Spinal cord (tissue), 10 donors: ENCODE measurements around the gene CTIF. TPM values are rescaled to one million over a fixed set of nuclear protein-coding genes. Genes with fewer than 3 reads are reported as not detected.

ENCODE experiments used
- DNase-seq, 6 donors: peaks; one replicate each; pipeline versions ENCODE4 v3.0.0 to v3.0.0-alpha.2; 2013 to 2015; ENCODE audit warnings: low spot score in 6 of 6, low read depth in 4 of 6
- H3K27ac ChIP-seq: one replicate; pipeline ENCODE4 v1.5.1; 2013; ENCODE audit warnings: low read depth, low read length, control low read depth
- H3K27me3 ChIP-seq: one replicate; pipeline ENCODE4 v1.6.1; 2013; ENCODE audit warnings: low read length; ENCODE audit not compliant: control insufficient read depth, insufficient read depth
- H3K36me3 ChIP-seq: one replicate; pipeline ENCODE4 v1.6.1; 2013; ENCODE audit warnings: low read length; ENCODE audit not compliant: control insufficient read depth, insufficient read depth
- H3K4me1 ChIP-seq: one replicate; pipeline ENCODE4 v1.6.1; 2013; ENCODE audit warnings: low read length; ENCODE audit not compliant: control insufficient read depth, insufficient read depth
- H3K4me3 ChIP-seq: one replicate; pipeline ENCODE4 v1.5.1; 2013; ENCODE audit warnings: low read depth, low read length, control low read depth
- H3K9me3 ChIP-seq: one replicate; pipeline ENCODE4 v1.6.1; 2013; ENCODE audit warnings: low read length; ENCODE audit not compliant: control insufficient read depth, insufficient read depth
- WGBS: methylation state at CpG from one replicate; pipeline ENCODE4 v1.1.5; 2013; ENCODE audit warnings: missing lambda C conversion rate; ENCODE audit not compliant: insufficient coverage; 5-methylcytosine and 5-hydroxymethylcytosine counted together
- polyA plus RNA-seq, 2 donors: library from polyadenylated mRNA; unstranded; fragments of 120-200 nt; gene quantifications; one replicate each; pipeline ENCODE4 v1.2.1, GENCODE V29; 2013; ENCODE audit not compliant: insufficient read length in 2 of 2
- total RNA-seq, 2 donors: library from RNA; depleted of rRNA in 1 of 2; stranded (reverse); fragments of 120-200 nt in 1 of 2; fragments of >200 nt in 1 of 2; gene quantifications; one replicate each; pipeline versions ENCODE4 v1.2.3 to v1.2.4, GENCODE V29; 2013 to 2014
- donor health status: healthy.

Gene CTIF
- total and polyA plus RNA-seq, 4 donors: 32.5 to 106 (median 72.6) TPM

DNA sequence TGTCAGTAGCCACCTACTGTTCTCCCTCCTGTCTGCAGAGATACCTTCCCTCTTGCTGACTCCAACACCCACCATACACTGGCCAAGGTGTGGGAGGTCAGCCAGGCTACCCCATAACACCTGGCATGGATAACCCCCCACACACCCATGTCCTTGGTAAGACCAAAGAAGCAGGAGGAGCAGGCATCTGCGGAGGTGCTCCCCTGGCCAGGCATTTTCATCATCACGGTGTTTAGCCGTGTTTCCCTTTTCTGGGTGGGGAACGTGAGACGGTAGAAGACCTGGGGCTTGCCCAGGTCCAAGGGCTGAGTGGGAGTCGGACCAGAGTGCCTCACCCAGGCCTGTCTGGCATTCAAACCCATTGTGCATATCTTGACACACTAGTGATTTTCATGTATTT, 261.6 kb downstream of the CTIF start:
- H3K27ac ChIP-seq: no peak overlapping the region
- H3K9me3 ChIP-seq: no peaks in the 10 kb centered on the region
- WGBS: 92% methylated on average over 5 of the region's 6 CpGs
- no peak for DNase-seq
- no peak overlapping the region for H3K4me3 ChIP-seq
- no peaks in the 10 kb centered on the region for H3K27me3 ChIP-seq
- H3K36me3 ChIP-seq: peaks cover 50% of the 10 kb centered on the region
- peaks cover 19% of the 10 kb centered on the region for H3K4me1 ChIP-seq

DNA sequence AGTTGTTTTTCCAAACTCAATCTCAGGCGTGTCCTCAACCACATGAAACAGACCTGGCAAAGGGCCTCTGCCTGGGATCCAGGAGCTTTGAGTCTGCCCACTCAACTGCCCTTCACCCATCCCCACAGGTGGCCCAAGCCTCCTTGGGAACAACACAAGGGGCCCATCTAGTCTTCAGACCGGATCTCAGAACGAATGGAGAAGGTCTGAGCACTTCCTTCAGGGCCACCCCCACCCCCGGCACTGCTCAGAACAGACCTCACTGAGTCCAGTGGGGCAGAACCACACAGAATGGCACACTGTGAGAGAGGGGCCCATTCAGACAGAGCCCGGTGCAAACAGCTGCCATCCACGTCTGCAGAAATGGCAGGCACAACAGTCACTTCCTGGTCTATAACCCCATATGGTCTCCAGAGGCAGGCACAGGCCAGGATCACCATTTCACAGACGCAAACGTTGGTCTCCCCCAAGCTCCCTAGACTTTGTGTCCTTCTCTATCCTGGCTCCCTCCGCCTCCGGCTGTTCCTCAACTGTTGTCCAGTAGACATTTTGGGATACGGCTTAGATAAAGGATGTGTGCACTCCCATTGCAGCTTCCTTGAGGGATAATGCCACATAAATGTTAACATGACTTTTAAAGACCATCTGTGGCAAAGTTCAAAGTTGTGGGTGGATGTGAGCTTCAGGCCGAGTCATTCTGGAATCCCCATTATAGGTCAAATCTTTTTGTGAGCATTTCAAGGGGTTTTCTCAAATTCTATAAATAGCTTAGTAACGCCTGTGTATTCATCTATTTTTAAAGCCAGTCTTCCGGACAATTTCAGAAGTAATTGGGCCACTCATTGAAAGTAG, 262.3 kb downstream of the CTIF start:
- H3K27ac ChIP-seq: no peak overlapping the region
- no peak for DNase-seq
- H3K4me1 ChIP-seq: peaks cover 23% of the 10 kb centered on the region
- H3K27me3 ChIP-seq: no peaks in the 10 kb centered on the region
- H3K9me3 ChIP-seq: no peaks in the 10 kb centered on the region
- no peak overlapping the region for H3K4me3 ChIP-seq
- peaks cover 52% of the 10 kb centered on the region for H3K36me3 ChIP-seq
- WGBS: 92% methylated on average over 10 of the region's 14 CpGs

DNA sequence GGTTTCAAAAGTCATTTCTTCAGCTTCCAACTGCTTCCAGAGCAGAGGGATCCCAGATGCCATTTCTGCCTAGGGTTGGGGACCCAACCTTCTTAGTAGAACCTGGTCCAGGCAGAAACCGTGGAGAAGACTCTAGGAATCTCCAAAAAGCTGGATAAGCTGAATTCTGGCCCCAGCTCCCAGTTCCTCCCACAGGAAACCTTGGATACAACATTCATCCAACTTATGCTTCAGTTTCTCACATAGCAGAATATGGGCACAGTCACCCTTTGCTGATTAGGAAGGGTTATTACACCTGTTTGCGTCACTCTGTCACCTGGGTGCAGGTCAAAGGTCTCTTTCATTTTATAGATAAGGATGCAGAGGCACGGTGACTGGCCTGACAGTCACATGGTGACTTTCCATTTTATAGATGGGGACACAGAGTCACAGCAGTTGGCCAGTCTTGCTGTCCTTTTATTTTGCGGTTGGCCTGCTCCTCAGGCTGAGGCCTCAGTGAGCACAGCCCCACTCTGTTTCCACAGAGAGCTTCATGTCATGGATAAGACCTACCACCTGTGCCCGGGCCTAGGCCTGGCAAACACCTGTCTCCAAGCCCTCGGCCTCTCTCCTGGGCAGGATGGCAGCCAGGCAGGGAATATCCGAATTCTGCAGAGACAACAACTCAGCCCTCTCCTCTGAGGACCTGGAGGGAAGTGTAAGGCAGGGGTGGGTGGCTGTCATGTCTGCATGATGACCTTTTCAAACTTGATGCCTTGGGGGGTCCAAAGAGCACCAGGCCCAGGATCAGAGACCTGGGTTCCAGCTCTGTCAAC, 263.1 kb downstream of the CTIF start:
- Histone ChIP-seq H3K4me1 (peaks cover 31% of the 10 kb centered on the region), H3K9me3 (no peaks in the 10 kb centered on the region), H3K4me3 (no peak overlapping the region), H3K36me3 (peaks cover 49% of the 10 kb centered on the region), H3K27ac (peak overlapping the region; percentile 44), H3K27me3 (no peaks in the 10 kb centered on the region)
- no peak for DNase-seq
- 96% methylated on average over 4 of the region's 7 CpGs for WGBS

DNA sequence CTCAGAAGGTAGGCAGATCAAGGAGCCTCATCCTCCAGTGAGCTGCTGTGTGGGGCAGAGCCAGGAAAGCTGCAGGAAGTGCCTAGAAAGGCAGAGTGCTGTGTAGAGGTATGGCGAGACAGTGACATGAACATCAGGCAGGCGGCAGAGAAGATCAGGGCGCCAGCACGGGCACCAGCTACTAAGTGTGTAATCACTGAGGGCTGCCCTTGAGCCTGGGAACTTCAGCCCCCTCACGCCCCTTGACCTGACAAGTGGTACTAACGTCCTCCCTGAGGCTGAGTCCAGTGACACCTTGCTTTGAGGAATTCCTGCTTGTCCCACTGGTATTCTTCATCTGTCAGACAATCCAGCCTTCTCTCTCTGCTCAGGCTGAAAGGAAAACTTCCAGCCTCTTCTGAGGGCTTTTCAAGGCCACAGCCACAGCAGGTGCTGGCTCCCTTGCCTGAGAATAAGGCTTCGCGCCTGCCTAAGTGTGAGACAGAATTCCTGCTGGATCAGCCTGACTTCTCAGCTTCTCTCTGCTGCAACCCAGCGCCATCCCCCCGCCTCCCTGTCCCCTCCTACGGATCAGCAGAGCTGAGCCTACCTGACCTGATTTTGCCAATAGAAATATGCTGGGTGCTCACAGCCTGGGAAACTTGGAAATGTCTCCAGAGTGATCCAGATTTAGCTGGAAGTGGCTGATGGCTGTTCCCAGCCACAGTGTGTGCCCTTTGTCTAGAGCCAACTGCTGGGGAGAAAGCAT, 263.9 kb downstream of the CTIF start:
- DNase-seq: peak in 2 of 6 donors; percentile 28 to 83
- Histone ChIP-seq H3K36me3 (peaks cover 48% of the 10 kb centered on the region), H3K27ac (peak overlapping the region; percentile 44), H3K9me3 (no peaks in the 10 kb centered on the region), H3K27me3 (no peaks in the 10 kb centered on the region), H3K4me1 (peaks cover 33% of the 10 kb centered on the region), H3K4me3 (no peak overlapping the region)
- WGBS: 58% methylated on average over 11 of the region's 11 CpGs

DNA sequence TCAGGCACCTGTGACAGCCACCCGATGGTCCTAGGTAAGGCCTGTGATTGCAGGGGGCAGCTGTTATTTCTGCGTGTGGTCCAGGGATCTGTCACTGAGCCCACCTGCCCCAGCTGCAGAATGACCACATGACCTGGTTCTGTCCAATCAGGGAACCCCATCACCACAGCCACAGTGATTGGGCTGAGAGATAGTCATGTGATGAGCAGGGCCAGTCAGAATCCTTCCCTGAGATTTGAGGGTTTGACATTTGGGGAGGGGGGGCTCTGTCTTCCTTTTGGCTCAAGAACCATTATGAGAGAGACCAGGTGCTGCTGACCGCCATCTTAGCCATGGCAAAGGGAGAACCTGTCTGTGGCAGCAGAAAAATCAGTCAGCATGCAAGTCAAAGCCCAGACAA, 264.7 kb downstream of the CTIF start:
- H3K4me1 ChIP-seq: peaks cover 30% of the 10 kb centered on the region
- no peaks in the 10 kb centered on the region for H3K27me3 ChIP-seq
- 94% methylated on average over 3 of the region's 3 CpGs for WGBS
- no peak for DNase-seq
- peaks cover 42% of the 10 kb centered on the region for H3K36me3 ChIP-seq
- H3K4me3 ChIP-seq: no peak overlapping the region
- no peaks in the 10 kb centered on the region for H3K9me3 ChIP-seq
- H3K27ac ChIP-seq: no peak overlapping the region

DNA sequence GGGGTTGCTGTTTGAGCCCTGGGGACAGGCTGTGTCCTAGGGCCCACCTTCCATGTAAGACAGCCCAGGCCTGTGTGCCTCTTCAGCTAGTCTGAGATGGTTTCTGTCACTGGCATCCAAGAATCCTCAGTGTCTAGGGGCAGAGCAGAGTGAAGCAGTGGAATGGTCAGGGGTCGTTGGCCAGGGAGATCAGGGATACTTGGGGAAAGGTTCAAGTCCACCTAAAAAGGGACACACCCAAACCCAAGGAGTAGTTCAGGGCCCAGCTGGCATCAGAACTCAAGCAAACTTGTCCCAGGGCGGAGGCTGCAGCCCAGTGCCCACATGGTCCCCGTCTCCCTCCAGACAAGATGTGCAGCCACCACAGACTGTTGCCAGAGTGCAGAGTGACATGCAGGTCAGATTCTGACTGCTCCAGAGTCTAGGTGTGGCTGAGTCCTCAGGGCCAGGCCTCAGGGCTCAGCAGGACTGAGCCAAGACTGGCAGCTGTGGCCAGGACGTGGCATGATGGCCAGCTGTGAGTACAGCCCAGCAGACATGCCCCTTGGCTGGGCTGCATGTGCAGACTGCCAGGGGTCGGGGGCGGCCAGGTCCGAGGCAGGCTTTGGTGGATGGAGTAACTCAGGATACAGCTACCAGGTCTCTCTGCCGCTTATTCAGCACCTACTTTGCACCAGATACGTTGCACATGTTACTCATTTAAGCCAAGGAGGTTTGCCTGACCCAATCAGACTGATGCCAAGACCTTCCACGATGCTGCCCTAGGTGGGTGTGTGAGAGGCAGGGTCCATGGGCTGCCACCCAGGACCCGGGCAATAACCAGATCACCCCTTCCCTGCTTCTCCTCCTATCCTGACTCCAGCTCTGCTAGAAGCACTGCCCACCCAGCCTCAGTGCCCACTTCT, 265.4 kb downstream of the CTIF start:
- Histone ChIP-seq H3K27ac (no peak overlapping the region), H3K27me3 (no peaks in the 10 kb centered on the region), H3K4me3 (no peak overlapping the region), H3K4me1 (peaks cover 30% of the 10 kb centered on the region), H3K36me3 (peaks cover 39% of the 10 kb centered on the region), H3K9me3 (no peaks in the 10 kb centered on the region)
- DNase-seq: no peak
- WGBS: 95% methylated on average over 11 of the region's 11 CpGs

DNA sequence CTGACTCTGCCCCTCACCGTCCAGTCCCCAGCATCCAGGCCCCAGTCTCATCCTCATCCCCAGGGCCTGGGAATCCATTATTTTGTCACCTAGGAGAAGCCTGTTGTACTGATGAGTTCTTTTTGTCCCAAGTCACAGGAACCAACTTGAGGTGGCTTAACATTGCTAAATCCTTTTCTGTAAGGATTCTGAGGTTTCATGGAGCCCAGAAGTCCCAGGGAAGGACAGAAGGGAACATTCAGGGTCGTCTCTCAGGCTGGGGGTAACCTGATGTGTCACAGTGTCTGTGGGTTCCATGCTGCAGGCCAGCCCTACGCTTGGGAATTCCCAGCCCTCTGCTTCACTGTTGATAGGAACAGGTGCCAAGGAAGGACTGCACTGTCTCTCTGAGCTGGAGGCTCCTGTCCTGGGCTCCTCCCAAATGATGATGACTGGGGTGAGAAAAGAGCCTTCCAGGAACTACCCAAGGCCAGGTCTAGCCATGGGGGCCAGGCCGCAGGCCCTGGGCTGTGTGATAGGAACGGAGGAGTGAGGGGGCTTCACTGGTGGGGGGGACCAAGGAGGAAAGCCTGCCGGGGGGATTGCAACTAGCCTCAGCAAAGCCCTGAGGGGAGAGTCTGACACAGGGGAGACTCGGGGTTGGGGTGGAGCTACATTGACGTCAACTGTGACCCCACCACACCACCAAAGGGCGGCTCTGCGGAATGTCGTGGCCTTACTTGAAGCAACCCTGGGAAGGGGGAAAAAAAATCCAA, 266.2 kb downstream of the CTIF start:
- Histone ChIP-seq H3K36me3 (peaks cover 36% of the 10 kb centered on the region), H3K27ac (no peak overlapping the region), H3K9me3 (no peaks in the 10 kb centered on the region), H3K4me3 (no peak overlapping the region), H3K4me1 (peaks cover 30% of the 10 kb centered on the region), H3K27me3 (no peaks in the 10 kb centered on the region)
- 94% methylated on average over 4 of the region's 11 CpGs for WGBS
- no peak for DNase-seq

DNA sequence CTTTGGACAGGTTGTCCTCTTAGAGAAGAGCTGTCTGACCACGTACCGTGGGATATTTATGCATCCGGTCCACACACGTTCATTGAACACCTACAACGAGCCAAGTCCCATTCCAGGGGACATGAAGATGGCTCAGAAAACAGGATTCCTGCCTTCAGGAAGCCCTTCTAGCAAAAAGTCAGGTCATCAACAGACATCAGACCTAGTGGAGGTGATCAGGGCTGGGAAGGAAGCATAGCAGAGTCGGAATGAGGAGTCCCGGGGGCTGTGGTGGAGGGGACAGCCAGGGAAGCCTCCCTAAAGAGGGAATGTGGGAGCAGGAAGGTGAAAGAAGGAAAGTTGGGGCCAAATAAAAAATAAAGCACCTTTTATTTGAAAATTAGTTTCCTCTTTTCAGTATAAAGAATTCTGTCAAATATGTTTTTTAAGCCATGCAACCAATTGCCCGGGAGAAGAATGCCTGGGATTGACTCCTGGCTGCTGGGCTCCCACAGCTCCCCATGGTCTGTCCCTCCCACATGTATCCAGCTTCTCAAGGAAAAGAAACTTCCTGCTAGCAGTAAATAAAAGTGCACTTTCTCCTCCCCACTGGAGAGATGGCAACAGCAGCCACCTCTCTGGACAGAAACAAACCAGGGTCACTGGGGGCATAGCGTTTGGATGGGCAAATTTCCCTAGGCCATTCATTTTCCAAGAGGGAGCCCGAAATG, 267.1 kb downstream of the CTIF start:
- 94% methylated on average over 7 of the region's 10 CpGs for WGBS
- peak overlapping the region; percentile 20 for H3K27ac ChIP-seq
- DNase-seq: no peak
- peaks cover 30% of the 10 kb centered on the region for H3K4me1 ChIP-seq
- no peaks in the 10 kb centered on the region for H3K9me3 ChIP-seq
- no peak overlapping the region for H3K4me3 ChIP-seq
- H3K27me3 ChIP-seq: no peaks in the 10 kb centered on the region
- peaks cover 29% of the 10 kb centered on the region for H3K36me3 ChIP-seq
